GM19328 (cell line): Measurements from ENCODE around the gene FHDC1.

Source experiments
- ATAC-seq: cut with Tn5 transposase; IDR thresholded peaks from one replicate; pipeline ENCODE4 v1.9.1; 2021; ENCODE audit warnings: mild to moderate bottlenecking, moderate library complexity; ENCODE audit not compliant: unreplicated experiment

Gene FHDC1

DNA sequence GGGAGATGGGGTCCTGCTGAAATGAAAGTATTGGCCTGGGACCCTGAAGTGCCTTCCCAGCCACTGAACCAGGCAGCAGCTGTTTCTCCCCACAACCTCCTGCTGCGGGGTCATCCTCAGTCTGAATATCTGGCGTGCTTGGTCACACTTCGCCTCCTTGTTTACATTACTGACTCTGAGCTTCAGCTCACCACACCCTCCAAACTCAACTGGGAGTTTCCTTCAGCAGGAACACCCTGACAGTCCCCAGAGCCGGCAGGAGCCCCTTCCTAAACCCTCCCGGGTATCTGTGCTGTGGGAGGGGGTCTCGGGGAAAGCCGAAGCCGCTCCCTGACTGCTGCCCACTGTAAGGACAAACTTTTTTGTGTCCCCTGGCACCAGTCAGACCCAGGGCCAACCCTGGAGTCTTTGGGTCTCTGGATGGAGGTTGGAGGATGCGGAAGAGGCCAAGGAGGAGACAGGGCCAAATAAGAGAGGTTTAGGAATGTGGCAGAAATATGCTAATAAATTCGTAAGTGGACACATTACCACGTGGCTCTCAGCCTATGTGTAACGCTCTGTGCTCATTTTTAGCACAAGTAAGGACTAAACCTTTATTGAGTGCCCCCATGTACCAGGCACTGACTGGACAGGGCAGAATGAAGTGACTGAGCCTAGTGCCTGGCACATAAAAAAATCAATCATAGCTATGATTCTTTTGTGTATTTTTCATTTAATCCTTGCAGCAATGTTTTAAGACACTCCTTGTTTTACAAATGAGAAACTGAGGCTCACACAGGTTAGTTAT is 20.7 kb downstream of the FHDC1 start:
- no peak for ATAC-seq

DNA sequence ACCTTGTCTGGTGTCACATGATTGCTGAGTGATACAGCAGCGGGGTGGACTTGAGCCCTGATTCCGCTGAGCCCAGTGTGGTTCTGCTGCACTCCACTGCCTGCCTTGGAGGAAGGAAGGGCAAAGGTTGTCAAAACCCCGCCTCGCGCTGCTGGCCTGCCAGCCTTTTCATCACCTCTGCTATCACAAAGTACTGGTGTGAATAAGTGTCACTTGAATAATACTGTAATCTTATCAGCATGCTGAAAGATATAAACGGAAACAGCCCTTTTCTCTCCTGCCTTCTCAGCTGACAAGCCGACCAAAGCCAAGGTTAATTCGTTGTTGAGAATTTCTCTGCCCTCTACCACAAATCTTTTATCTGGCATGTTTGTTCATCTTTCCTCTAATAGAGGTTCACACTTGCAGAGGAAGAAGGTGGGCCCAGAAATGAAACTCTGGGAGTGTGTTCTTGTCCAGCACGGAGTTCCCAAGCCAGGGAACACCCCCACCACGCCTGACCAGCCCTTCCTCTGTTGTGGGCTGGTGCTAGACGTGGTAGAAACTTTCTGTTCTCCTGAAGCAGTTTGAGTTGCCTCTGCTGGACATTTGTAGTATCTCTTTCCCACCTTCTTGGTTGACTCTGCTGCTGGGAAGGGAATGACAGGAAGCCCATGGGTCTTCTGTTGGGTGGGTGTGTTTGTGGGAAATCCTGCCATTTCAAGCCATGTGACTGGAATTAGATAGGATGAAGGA is 21.5 kb downstream of the FHDC1 start:
- ATAC-seq: no peak

DNA sequence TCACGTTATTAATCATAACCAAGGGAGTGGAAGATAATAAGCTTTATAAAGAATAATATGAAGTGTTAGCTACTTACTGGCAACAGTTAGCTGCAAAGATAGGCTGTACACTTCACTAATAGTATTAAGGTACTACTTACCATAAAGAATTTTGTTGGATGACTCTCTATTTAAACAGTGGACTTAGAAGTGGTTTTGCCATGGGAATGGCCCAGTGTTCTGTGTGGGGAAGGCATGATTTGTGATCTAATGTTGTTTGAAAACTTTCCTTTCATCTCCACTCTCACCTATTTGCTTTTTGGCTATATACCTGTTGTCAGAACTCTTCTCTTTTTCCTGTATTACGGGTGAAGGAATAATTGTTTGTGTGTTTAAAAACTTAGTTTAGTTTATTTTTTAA is 23.0 kb downstream of the FHDC1 start:
- no peak for ATAC-seq

DNA sequence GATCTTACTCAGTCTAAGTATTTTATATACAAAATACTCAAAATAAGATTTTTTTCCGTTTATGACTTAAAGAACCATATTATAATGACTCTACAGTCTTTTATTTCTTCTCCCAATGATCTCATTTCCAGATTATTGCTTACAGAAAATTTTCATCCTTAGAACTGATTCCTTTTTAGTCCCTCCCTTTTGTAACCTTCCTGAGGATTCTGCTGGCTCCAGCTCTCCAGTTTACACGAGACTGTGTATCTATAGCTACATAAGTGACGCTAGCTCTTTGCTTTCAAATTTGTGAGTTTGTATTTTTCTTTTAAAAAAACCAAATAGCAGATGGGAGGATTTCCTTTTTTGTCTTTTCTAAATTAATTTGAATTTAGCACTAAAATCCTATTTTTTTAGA is 24.0 kb downstream of the FHDC1 start:
- ATAC-seq: no peak

DNA sequence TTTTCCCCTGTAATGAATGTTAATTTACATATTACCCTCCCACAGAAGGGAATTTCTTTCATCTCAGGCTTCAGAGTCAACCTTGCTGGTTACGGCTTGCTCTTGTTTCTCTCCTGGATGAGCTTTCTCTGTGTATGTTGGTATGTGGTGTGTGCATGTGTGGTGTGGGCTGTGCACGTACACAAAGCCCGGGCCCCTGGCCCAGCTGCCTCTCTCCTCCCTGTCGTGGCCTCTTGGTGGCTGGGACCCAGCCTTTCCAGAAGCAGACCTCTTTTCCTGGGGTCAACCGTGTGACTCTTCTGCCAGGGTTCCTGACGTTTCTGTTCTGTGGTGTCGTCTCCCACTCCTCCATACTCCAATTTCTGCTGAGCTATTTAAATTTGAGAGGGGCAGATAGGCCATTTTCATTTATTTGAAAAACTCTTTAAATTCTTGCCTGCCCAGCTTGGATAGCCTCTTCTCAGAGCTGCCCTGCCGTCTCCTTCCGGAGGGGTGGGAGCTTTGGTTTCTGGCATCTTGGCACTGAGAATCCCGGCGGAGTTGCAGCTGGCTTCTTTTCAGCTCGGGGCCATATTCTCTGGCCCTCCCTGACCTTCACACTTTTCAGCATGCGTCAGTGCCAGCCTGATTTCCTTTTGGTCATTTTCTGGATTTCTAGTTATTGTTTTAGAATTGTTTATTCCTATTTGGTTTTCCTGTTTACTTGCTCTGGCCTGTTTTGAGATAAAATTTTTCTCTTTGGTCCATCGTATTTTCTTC is 25.1 kb downstream of the FHDC1 start:
- ATAC-seq: no peak

- no peak for ATAC-seq
Observed at GRCh38 chr4:152961773-152962115, 25.6 kb downstream of the FHDC1 start.

DNA sequence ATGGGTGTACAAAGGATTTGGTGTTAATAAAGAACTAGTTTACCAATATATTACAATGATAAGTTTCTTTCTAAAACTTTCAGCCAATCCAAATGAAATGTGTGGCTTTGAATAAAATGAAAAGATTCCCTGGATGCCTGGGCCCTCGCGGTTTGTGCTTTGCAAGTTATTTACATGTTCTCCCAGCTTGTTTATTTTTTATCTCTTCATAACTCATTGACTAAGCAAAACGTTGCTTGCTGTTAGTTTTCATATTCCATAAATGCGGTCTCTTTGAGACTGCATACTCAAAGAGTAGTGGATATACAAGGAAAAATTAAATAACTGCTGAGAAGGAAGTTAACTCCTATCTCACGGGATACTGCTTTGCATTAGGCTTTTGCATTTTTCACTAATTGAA is 26.0 kb downstream of the FHDC1 start:
- ATAC-seq: no peak

DNA sequence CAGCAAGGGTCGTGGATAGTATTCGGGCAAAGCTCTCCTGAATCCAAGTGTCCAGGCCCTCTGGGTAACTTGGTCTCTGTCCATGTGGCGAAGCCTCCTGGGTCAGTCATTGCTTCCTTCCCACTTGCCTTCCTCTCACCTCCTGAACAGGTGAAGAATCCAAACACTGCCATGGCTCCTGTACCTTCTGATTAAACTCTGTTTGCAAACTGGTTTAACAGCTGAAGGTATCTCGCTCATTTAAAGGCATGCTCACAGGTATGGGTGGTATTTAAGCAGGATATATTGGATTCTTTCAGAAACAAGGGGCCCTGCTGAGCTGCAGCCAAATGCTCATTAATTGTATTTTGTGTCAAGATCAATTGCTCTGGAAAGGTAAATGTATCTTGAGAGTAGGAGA is 28.2 kb downstream of the FHDC1 start:
- ATAC-seq: no peak

- ATAC-seq: no peak
Observed at GRCh38 chr4:152965611-152966010, 29.5 kb downstream of the FHDC1 start.

- ATAC-seq: no peak
Observed at GRCh38 chr4:152967907-152968306, 31.8 kb downstream of the FHDC1 start.

DNA sequence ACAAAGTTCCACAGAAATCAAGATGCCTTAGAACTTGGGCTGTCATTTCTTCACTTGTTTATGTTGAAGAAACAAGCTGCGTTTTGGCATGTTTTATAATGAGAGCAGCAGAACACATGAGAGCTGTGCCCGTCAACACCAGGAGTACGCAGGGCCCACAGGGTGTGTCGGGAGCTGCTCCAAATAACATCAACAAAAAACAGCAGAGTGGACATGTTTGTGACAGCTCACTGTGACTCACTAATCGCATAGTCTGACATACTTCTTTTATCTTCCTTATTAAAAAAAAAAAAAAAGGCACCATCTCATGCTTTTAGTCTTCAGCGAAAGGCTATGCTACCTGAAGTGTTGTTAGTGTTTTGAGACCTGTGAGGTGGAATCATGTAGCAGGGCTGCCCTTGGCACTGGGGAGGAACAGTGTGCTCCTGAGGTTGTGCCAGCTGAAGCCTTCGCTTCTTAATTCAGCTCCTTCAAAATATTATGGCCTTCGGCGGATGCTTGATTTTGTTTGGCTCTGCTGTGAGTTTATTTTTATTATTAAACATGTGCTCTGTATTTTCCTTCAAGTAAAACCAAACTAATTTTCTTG is 32.8 kb downstream of the FHDC1 start:
- ATAC-seq: no peak

- no peak for ATAC-seq
Observed at GRCh38 chr4:152970102-152970820, 34.1 kb downstream of the FHDC1 start.

- ATAC-seq: no peak
Observed at GRCh38 chr4:152971053-152971452, 34.9 kb downstream of the FHDC1 start.

DNA sequence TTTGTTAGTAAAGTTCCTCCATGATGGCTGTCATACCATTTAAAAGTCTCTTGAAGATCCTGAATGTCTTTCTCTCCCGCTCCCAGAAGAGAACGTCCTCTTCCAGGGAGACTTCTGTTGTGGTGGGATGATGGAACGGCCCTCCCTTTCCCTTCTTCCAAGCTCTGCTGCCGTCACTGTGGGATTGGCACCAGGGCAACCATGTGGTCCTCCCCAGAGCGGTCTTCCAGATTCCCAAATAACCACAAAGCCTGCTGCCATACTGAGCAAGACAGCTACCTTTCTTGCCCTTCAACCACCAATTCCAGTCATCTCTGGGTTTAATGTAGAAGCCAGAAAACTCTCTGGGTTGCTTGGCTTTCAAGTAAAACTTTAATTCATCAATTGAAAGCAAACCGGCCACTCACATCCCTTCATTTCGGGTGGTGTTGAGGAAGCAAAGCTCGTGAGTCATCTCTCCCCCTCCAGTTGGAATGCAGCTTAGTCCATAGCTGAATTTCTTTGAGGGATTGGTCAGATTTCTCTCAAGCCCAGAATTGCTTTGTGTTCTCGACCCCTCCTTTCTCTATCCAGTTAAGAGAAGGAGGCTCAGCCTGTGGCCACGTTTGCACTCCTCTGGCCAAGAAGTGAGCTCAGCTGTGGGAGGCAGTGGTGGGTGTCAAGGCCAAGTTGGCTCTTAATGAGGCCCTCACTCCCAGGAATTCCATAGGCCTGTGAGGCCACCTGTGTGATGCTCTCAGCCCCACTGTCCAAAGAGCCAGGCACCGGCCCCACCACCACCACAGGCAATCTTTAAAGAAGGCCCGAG is 36.9 kb downstream of the FHDC1 start:
- ATAC-seq: no peak

DNA sequence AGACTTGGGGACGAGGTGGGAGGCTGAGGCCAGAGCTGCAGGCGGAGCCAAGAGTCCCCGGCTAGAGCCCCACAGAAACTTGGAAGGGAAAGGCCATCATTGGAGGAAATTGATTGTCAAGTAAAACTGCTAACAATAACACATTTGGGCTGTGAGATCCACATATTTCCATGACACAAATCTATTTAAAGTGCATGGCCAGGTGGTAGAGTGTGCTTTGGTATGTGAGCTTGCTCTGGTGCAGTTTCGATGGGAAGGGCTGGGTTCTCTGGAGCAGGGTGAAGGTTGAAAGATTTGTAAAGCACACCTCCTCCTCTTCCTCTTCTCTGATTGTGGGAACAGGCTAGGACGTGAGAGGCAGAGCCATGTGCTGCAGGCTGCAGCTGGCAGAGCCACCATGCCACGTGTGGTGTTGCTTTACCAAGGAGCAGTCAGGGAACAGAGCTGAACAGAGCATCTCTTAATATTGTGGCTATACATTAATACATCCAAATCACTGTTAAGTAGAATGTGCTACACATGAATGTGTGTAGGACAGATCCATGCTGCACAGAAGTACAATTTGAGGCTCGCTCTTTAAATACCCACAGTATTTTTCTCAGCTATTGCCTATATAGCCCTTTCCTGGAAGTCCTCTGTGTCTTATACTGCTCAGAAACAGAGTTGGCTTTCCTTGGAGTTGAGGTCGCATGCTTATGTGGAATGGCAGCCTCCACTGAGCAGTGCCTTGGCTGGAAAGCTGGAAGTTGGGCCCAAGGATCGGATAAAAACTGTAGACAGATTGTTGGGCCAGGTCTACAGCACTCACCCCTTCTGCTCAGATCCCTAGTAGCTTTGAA is 37.7 kb downstream of the FHDC1 start:
- ATAC-seq: no peak

GRCh38 chr4:152974468-152975379 is 38.6 kb downstream of the FHDC1 start:
- ATAC-seq: no peak

DNA sequence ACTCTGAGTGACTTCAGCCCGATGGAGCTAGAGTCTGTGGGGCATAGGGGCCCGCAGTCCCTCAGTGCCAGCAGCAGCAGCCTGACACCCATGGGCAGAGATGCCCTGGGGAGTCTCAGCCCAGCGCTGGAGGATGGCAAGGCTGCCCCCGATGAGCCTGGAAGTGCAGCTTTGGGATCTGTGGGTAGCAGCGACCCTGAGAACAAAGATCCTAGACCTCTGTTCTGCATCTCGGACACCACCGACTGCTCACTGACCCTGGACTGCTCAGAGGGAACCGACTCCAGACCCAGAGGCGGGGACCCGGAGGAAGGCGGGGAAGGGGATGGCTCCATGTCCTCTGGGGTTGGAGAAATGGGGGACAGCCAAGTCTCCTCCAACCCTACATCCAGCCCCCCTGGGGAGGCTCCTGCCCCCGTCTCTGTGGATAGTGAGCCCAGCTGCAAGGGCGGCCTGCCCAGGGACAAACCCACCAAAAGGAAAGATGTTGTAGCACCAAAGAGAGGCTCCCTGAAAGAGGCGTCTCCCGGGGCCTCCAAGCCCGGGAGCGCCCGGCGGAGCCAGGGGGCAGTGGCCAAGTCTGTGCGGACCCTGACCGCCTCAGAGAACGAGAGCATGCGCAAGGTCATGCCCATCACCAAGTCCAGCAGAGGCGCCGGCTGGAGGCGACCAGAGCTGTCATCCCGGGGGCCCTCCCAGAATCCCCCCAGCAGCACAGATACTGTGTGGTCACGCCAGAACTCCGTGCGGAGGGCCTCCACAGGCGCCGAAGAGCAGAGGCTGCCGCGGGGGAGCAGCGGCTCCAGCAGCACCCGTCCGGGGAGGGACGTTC is 39.5 kb downstream of the FHDC1 start:
- no peak for ATAC-seq
